B cell (primary cell): ENCODE measurements around the gene PKNOX1. TPM values are rescaled to one million over a fixed set of nuclear protein-coding genes. Genes with fewer than 3 reads are reported as not detected.
"Not testable (repeated sequence)": the region's sequence is repeated elsewhere in the genome, so short reads cannot be mapped to it uniquely, and the experiment has no call there.

Experiments
- ATAC-seq: fragments of 200-7000 bp; cut with Tn5 transposase; one replicate; pipeline ENCODE4 v1.10.0; 2021; ENCODE audit warnings: low read depth, mild to moderate bottlenecking, moderate number of reproducible peaks, moderate library complexity
- CTCF ChIA-PET: fragments of 350-600 bp; sonication (Branson Sonifier 250); formaldehyde crosslinking; loops from one replicate; lab custom pipeline; 2021; ENCODE audit warnings: antibody characterized with exemption, inconsistent platforms; lab: Charles Lee
- POLR2A ChIA-PET: fragments of 350-600 bp; sonication (Branson Sonifier 250); formaldehyde crosslinking; loops from one replicate; lab custom pipeline; 2021; ENCODE audit warnings: antibody characterized with exemption; lab: Charles Lee
- DNase-seq: peaks from one replicate; pipeline ENCODE4 v3.0.0; 2013
- H2AFZ ChIP-seq: 2 replicates; pipeline ENCODE4 v1.6.1; 2012; ENCODE audit warnings: mild to moderate bottlenecking, low read depth, low read length; ENCODE audit not compliant: insufficient read depth, poor library complexity, severe bottlenecking
- H3K27ac ChIP-seq, 2 donors: 1 replicate in 1 of 2; 2 replicates in 1 of 2; pipeline ENCODE4 v1.5.1; 2012 to 2013; ENCODE audit warnings: low read length in 2 of 2, mild to moderate bottlenecking in 2 of 2, moderate library complexity in 1 of 2
- H3K27me3 ChIP-seq, 4 experiments: fragments of 200-600 bp in 1 of 4; sonication (generic) in 1 of 4; replicated peaks in 1 of 4; 1 replicate in 2 of 4; 2 replicates in 2 of 4; pipeline versions ENCODE4 v1.6.1 to v1.7.0; 2013 to 2016; ENCODE audit warnings: low read length in 3 of 4, mild to moderate bottlenecking in 2 of 4, mixed read lengths in 1 of 4, moderate library complexity in 1 of 4; ENCODE audit not compliant: insufficient read depth in 4 of 4, control insufficient read depth in 3 of 4; ENCODE audit errors: control extremely low read depth in 1 of 4
- H3K36me3 ChIP-seq, 2 experiments: replicated peaks in 1 of 2; 1 replicate in 1 of 2; 2 replicates in 1 of 2; pipeline versions ENCODE4 v1.6.1 to v1.7.1; 2013; ENCODE audit warnings: low read length in 1 of 2; ENCODE audit not compliant: insufficient read depth in 2 of 2, control insufficient read depth in 1 of 2; ENCODE audit errors: control extremely low read depth in 1 of 2, extremely low read depth in 1 of 2
- H3K4me1 ChIP-seq, 2 donors: fragments of 200-600 bp in 1 of 2; sonication (generic) in 1 of 2; 1 replicate in 1 of 2; 2 replicates in 1 of 2; pipeline versions ENCODE4 v1.5.1 to v1.6.1; 2013 to 2017; ENCODE audit warnings: low read length in 2 of 2; ENCODE audit not compliant: control insufficient read depth in 2 of 2, insufficient read depth in 2 of 2
- H3K4me2 ChIP-seq: replicated peaks from 2 replicates; pipeline ENCODE3; 2012; ENCODE audit warnings: mild to moderate bottlenecking, low read depth, low read length; ENCODE audit not compliant: poor library complexity, severe bottlenecking
- H3K4me3 ChIP-seq, 5 experiments: fragments of 200-600 bp in 1 of 5; sonication (generic) in 1 of 5; 1 replicate in 3 of 5; 2 replicates in 2 of 5; pipeline versions ENCODE4 v1.5.1 to v1.7.0; 2011 to 2016; ENCODE audit warnings: low read length in 4 of 5, mild to moderate bottlenecking in 4 of 5, low read depth in 2 of 5, control low read depth in 1 of 5, moderate library complexity in 1 of 5; ENCODE audit not compliant: insufficient read depth in 1 of 5; ENCODE audit errors: control extremely low read depth in 1 of 5, extremely low read depth in 1 of 5
- H3K79me2 ChIP-seq: fragments of 200-600 bp; sonication (generic); one replicate; pipeline ENCODE4 v1.6.0; 2016; ENCODE audit warnings: low read length; ENCODE audit not compliant: control insufficient read depth, insufficient read depth
- H3K9ac ChIP-seq: fragments of 200-600 bp; sonication (generic); 2 replicates; pipeline ENCODE4 v1.6.1; 2017; ENCODE audit warnings: mild to moderate bottlenecking, low read length, moderate library complexity
- H3K9me3 ChIP-seq, 3 donors: one replicate each; pipeline versions ENCODE4 v1.6.1 to v1.7.1; 2013; ENCODE audit warnings: low read length in 2 of 3; ENCODE audit not compliant: control insufficient read depth in 2 of 3, insufficient read depth in 1 of 3; ENCODE audit errors: control extremely low read depth in 1 of 3
- H4K20me1 ChIP-seq: 2 replicates; pipeline ENCODE4 v1.6.0; 2012; ENCODE audit warnings: mild to moderate bottlenecking, low read length; ENCODE audit not compliant: insufficient read depth, control insufficient read depth, poor library complexity, severe bottlenecking
- H3K27ac Mint-ChIP-seq: one replicate; pipeline ENCODE4 v1.8.0; 2021; ENCODE audit warnings: mixed read lengths
- H3K27me3 Mint-ChIP-seq: one replicate; pipeline ENCODE4 v1.8.0; 2021; ENCODE audit warnings: mixed read lengths
- H3K4me1 Mint-ChIP-seq: one replicate; pipeline ENCODE4 v1.8.0; 2021; ENCODE audit warnings: mixed read lengths
- H3K4me3 Mint-ChIP-seq: one replicate; pipeline ENCODE4 v1.8.0; 2021; ENCODE audit warnings: mixed read lengths
- H3K9me3 Mint-ChIP-seq: one replicate; pipeline ENCODE4 v1.8.0; 2022; ENCODE audit warnings: mixed read lengths; ENCODE audit not compliant: insufficient read depth
- EZH2 ChIP-seq: IDR thresholded peaks from 2 replicates; pipeline ENCODE4 v1.6.1; 2012; ENCODE audit warnings: borderline replicate concordance, low read depth, mild to moderate bottlenecking, moderate library complexity, low read length; ENCODE audit not compliant: insufficient read depth, poor library complexity, severe bottlenecking
- WGBS: methylation state at CpG from one replicate; pipeline ENCODE4 v1.1.5; 2013; ENCODE audit warnings: missing lambda C conversion rate; ENCODE audit not compliant: insufficient coverage; 5-methylcytosine and 5-hydroxymethylcytosine counted together
- intact Hi-C: fragments of 100-400 bp; cut with micrococcal nuclease; formaldehyde crosslinking; loops from one replicate; pipeline ENCODE4 v1.10.0; 2022
- polyA plus RNA-seq: library from polyadenylated mRNA; depleted of rRNA; stranded (reverse); fragments of >200 nt; gene quantifications from 2 replicates; pipeline ENCODE4 v1.2.3, GENCODE V29; 2012
- total RNA-seq, 2 donors: library from RNA; stranded (reverse); fragments of 120-200 nt in 1 of 2; gene quantifications; 1 replicate in 1 of 2; 2 replicates in 1 of 2; pipeline versions ENCODE4 v1.2.3 to v1.2.4, GENCODE V29; 2013 to 2022
- TF ChIP-seq, protein P1 (sequence below): fragments of 200-600 bp; IDR thresholded peaks from one replicate; pipeline ENCODE4 v1.8.0; 2022; ENCODE audit warnings: antibody characterized with exemption, mild to moderate bottlenecking

The PKNOX1 gene
- total and polyA plus RNA-seq, 2 donors (not counting 1 experiment from before 2014, with no cell fraction given), result 7.6 to 29.5 TPM

DNA sequence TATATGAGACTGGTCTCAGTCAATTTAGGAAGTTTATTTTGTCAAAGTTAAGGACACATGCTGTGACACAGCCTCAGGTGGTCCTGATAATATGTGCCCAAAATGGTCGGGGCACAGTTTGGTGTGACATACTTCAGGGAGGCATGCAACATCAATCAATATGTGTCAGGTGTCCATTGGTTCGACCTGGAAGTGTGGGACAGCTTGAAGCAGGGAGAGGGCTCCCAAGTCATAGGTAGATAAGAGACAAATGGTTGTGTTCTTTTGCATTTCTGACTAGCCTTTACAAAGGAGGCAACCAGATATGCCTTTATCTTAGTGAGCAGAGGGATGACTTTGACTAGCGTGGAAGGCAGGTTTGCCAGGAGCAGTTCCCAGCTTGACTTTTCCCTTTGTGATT is 44.4 kb upstream of the PKNOX1 start:
- Histone ChIP-seq H3K27me3 (no peaks in the 10 kb centered on the region), H3K9ac (no peak overlapping the region), H3K79me2 (no peaks in the 10 kb centered on the region), H3K4me3 (no peak overlapping the region), H3K9me3 (no peaks in the 10 kb centered on the region), H3K4me2 (no peak overlapping the region), H4K20me1 (no peaks in the 10 kb centered on the region), H3K27ac (no peak overlapping the region), H3K4me1 (no peaks in the 10 kb centered on the region), H3K36me3 (no peaks in the 10 kb centered on the region), H2AFZ (no peak overlapping the region)
- no peak overlapping the region for H3K27ac Mint-ChIP-seq
- 75% methylated on average over 3 of the region's 3 CpGs for WGBS
- ChIA-PET POLR2A (no interaction called here), CTCF (no interaction called here)
- no peaks in the 10 kb centered on the region for H3K9me3 Mint-ChIP-seq
- no peaks in the 10 kb centered on the region for H3K27me3 Mint-ChIP-seq
- ATAC-seq (no peak), DNase-seq (no peak)
- no peaks in the 10 kb centered on the region for H3K4me1 Mint-ChIP-seq
- no peak for TF ChIP-seq EZH2
- TF ChIP-seq, protein P1, sequence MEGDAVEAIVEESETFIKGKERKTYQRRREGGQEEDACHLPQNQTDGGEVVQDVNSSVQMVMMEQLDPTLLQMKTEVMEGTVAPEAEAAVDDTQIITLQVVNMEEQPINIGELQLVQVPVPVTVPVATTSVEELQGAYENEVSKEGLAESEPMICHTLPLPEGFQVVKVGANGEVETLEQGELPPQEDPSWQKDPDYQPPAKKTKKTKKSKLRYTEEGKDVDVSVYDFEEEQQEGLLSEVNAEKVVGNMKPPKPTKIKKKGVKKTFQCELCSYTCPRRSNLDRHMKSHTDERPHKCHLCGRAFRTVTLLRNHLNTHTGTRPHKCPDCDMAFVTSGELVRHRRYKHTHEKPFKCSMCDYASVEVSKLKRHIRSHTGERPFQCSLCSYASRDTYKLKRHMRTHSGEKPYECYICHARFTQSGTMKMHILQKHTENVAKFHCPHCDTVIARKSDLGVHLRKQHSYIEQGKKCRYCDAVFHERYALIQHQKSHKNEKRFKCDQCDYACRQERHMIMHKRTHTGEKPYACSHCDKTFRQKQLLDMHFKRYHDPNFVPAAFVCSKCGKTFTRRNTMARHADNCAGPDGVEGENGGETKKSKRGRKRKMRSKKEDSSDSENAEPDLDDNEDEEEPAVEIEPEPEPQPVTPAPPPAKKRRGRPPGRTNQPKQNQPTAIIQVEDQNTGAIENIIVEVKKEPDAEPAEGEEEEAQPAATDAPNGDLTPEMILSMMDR, result no peak
- intact Hi-C loops, result loop anchor here (10.0 kb wide), 1 partner anchor 335 kb away; no protein-coding TSS in a partner anchor
- H3K4me3 Mint-ChIP-seq, result no peak overlapping the region

DNA sequence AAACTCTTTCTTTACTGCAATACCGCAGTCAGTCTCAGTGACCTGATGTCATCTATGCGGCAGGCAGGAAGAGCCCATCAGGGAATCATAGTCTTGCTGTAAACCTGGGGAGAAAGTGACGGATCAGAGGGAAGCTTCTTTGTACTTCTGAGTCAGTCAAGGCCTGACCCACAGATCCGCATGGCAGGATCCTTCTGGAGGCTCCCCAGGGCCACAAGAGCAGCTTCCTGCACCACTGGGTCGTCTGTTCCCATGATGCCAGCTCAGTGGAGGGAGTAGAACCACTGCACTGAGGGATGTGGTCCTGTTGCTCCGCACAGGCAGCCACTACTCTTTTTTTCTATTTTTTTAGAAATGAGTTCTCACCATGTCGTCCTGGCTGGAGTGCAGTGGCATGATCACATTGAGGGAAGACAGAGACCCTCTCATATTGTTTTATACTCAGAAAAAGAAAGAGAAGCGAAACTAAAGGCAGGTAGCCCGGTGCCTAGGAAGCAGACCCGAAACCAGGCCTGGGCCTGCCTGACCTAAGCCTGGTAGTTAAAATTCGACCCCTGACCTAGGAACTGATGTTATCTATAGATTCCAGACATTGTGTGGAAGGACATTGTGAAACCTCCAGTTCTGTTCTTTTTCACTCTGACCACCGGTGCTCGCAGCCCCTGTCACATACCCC is 42.7 kb upstream of the PKNOX1 start:
- Histone ChIP-seq H3K27me3 (no peaks in the 10 kb centered on the region), H2AFZ (no peak overlapping the region), H3K27ac (no peak overlapping the region), H3K9me3 (no peaks in the 10 kb centered on the region), H3K79me2 (no peaks in the 10 kb centered on the region), H3K4me3 (no peak overlapping the region), H3K36me3 (no peaks in the 10 kb centered on the region), H3K9ac (no peak overlapping the region), H3K4me2 (no peak overlapping the region), H4K20me1 (no peaks in the 10 kb centered on the region), H3K4me1 (peaks cover 0 to under 1% of the 10 kb centered on the region in 2 donors)
- POLR2A ChIA-PET, result no interaction called here
- Mint-ChIP-seq H3K4me3 (no peak overlapping the region), H3K4me1 (peaks cover 2% of the 10 kb centered on the region), H3K27me3 (no peaks in the 10 kb centered on the region), H3K9me3 (no peaks in the 10 kb centered on the region), H3K27ac (no peak overlapping the region)
- ATAC-seq (no peak), DNase-seq (no peak)
- intact Hi-C loops, result no loop called here
- WGBS, result 82% methylated on average over 5 of the region's 13 CpGs
- TF ChIP-seq EZH2, result no peak
- TF ChIP-seq, protein P1, result no peak
- CTCF ChIA-PET, result no interaction called here

DNA sequence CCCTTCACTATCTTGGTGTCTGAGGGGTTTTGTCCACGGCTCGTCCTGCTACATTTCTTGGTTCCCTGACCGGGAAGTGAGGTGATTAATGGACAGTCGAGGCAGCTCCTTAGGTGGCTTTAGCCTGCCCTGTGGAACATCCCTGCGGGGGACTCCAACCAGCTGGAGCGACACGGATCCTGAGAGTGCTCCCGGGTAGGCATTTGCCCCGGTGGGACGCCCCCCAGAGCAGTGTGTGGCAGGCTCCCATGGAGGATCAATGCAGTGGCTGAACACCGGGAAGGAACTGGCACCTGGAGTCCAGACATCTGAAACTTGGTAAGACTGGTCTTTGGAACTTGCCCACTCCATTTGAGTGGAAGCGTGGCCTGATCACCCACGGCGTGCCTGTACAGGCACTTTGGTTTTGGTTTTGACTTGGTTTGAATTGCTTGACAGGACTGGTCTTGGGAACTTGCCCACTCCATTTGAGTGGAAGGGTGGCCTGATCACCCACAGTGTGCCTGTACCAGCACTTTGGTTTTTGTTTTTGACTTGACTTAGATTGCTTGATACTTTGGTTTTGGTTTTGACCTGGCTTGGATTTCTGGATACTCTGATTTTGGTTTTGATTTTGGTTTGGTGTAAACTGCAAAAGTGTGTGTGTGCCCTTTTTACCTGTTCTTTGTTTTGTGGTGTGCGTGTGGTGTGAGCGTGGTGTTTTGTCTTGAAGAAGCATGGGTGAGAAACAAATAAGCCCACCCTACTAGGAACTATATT is 41.8 kb upstream of the PKNOX1 start:
- H3K27me3 ChIP-seq, H3K36me3 ChIP-seq, DNase-seq, H3K9me3 ChIP-seq, H3K79me2 ChIP-seq, CTCF ChIA-PET, H3K27me3 Mint-ChIP-seq, H3K4me1 ChIP-seq, H3K4me3 ChIP-seq, H3K27ac ChIP-seq, H3K27ac Mint-ChIP-seq, H4K20me1 ChIP-seq, H3K4me3 Mint-ChIP-seq, POLR2A ChIA-PET, intact Hi-C loops, H3K9ac ChIP-seq, H2AFZ ChIP-seq, H3K9me3 Mint-ChIP-seq, H3K4me2 ChIP-seq, ATAC-seq: not testable (repeated sequence)
- 95% methylated on average over 12 of the region's 16 CpGs for WGBS
- H3K4me1 Mint-ChIP-seq, result peaks cover 10% of the 10 kb centered on the region
